Neural progenitor cell (in vitro differentiated cells): ENCODE results near the gene PDCL2.

Experiments used
- CTCF ChIP-seq: fragments of 200-600 bp; sonication (generic); IDR thresholded peaks from 2 replicates; pipeline ENCODE4 v1.5.1; 2017; ENCODE audit warnings: antibody characterized with exemption, mild to moderate bottlenecking
- EZH2 ChIP-seq: fragments of 200-600 bp; sonication (generic); IDR thresholded peaks from 2 replicates; pipeline ENCODE4 v1.6.1; 2017; ENCODE audit warnings: antibody characterized with exemption, mild to moderate bottlenecking, moderate library complexity

DNA sequence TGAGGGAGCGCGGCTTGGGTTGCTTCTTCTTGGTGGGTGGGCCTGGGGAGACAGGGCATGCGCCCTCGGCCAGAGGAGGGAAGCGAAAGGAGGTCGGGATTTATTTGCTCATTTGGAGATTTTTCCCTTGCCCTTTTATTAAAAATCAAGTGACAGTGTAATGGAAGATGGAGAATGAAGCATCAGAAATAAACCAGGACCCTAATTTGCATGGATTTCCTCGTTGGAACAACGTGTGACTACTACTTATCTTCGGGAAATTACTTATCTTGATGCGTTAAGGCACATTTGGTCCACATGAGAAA is 44.6 kb downstream of the PDCL2 start:
- TF ChIP-seq CTCF (no peak), EZH2 (no peak)
